ENCODE data around the gene ACKR2.

DNA sequence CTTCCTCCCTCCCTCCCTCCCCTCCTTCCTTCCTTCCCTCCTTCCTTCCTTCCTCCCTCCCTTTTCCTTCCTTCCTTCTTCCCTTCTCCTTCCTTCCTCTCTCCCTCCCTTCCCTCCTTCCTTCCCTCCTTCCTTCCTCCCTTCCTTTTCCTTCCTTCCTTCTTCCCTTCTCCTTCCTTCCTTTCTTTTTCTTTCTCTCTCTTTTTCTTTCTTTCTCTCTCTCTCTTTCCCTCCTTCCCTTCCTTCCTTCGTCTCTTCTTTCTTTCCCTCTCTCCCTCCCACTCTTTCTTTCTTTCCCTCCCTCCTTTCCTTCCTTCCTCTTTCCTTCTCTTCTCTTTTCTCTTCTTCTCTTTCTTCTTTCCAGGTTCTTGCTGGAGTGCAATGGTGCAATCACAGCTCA, 94.8 kb downstream of the ACKR2 start:
- TF ChIP-seq, protein P1, sequence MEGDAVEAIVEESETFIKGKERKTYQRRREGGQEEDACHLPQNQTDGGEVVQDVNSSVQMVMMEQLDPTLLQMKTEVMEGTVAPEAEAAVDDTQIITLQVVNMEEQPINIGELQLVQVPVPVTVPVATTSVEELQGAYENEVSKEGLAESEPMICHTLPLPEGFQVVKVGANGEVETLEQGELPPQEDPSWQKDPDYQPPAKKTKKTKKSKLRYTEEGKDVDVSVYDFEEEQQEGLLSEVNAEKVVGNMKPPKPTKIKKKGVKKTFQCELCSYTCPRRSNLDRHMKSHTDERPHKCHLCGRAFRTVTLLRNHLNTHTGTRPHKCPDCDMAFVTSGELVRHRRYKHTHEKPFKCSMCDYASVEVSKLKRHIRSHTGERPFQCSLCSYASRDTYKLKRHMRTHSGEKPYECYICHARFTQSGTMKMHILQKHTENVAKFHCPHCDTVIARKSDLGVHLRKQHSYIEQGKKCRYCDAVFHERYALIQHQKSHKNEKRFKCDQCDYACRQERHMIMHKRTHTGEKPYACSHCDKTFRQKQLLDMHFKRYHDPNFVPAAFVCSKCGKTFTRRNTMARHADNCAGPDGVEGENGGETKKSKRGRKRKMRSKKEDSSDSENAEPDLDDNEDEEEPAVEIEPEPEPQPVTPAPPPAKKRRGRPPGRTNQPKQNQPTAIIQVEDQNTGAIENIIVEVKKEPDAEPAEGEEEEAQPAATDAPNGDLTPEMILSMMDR (IDR thresholded peaks at IDR 0.05), result no peak
- TF ChIP-seq POLR2AphosphoS5 (IDR thresholded peaks at IDR 0.05) (no peak), POLR2A (IDR thresholded peaks at IDR 0.05) (no peak)

All from prostate gland (tissue), 2 donors.